Measurements from ENCODE around the gene CYB561. TPM values are rescaled to one million over a fixed set of nuclear protein-coding genes. Genes with fewer than 3 reads are reported as not detected.

CYB561 gene
- total and polyA plus RNA-seq, 9 of the 15 experiments (the other 6 are each of a cell fraction or from before 2014, with no cell fraction given): 4.0 to 30.8 (median 17.4) TPM

DNA sequence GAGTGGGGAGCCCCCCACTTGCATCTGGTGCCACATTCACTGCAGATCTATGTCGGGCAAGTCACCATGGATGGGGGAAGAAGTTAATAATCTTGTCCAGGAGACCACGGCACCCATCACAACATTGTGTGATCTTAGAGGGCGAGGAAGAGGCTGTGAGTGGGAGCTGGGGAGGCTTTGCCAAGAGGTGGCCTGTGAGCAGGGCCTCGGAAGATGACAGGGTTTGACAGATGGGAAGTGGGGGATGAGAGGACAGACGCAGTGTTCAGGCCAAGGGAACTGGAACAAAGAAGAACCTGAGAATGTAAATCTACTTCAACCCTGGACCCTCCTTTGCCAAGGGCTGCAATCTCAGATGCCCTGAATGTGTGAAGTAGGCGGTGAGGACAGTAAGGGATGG is 43.2 kb upstream of the CYB561 start:
- H3K27me3 ChIP-seq (ENCODE audit: control insufficient read depth in 2 of 2, insufficient read depth in 2 of 2, low read length in 2 of 2): peaks cover 47 to 66% of the 10 kb centered on the region in 2 experiments; a peak in 4 of 5 replicates
- no peak for ATAC-seq
- POLR2A ChIA-PET: interaction anchor here (0.7 to 1.1 kb wide), 2 partner anchors 9 to 20 kb away, joined by 3 to 7 read pairs; no protein-coding TSS in a partner anchor

More for the DNA sequence above, 43.2 kb upstream of the CYB561 start:
- no peak overlapping the region for H3K27ac ChIP-seq (ENCODE audit: extremely low read depth, low read depth, low read length)
- DNase-seq (ENCODE audit: extremely low read depth in 1 of 4, low spot score in 3 of 4): no peak
- no peaks in the 10 kb centered on the region for H3K9me1 ChIP-seq (ENCODE audit: control insufficient read depth, insufficient read depth, low read length)
- no peaks in the 10 kb centered on the region for H3K36me3 ChIP-seq (ENCODE audit: control insufficient read depth, insufficient read depth, low read length)
- no peak overlapping the region for H3K4me2 ChIP-seq (ENCODE audit: insufficient read depth, low read length)
- in situ Hi-C loops (cut with MboI) (no loop called here), intact Hi-C loops (cut with micrococcal nuclease) (no loop called here)
- H4K20me1 ChIP-seq (replicated peaks; ENCODE audit: control insufficient read depth, insufficient read depth, low read length): no peaks in the 10 kb centered on the region; the same call in 1 of the 2 replicates
- no peak for FAIRE-seq
- TF ChIP-seq MTA2 (IDR thresholded peaks at IDR 0.05; ENCODE audit: low read depth): no peak
- no peak for TF ChIP-seq PPARD (CRISPR knock-in tag; IDR thresholded peaks at IDR 0.05)
- TF ChIP-seq SP2 (IDR thresholded peaks at IDR 0.05; ENCODE audit: extremely low read depth, low read depth, low read length, poor library complexity, severe bottlenecking): no peak
- TF ChIP-seq NFIC (IDR thresholded peaks at IDR 0.05): no peak
- no peak for TF ChIP-seq MTA1 (IDR thresholded peaks at IDR 0.05; ENCODE audit: borderline replicate concordance)
- no peak for TF ChIP-seq CBX2 (IDR thresholded peaks at IDR 0.05; ENCODE audit: insufficient read depth, low read length, poor library complexity, severe bottlenecking)
- TF ChIP-seq POLR2AphosphoS5 (IDR thresholded peaks at IDR 0.05; ENCODE audit: control insufficient read depth, insufficient read depth, low read depth, low read length): no peak
- TF ChIP-seq TOE1 (IDR thresholded peaks at IDR 0.05; ENCODE audit: borderline replicate concordance): no peak
- TF ChIP-seq TOE1 (CRISPR knock-in tag; IDR thresholded peaks at IDR 0.05; ENCODE audit: borderline replicate concordance, low read depth): no peak
- no peak for TF ChIP-seq XRCC4 (IDR thresholded peaks at IDR 0.05; ENCODE audit: extremely low read depth, insufficient read depth, insufficient read length)
- no peak for TF ChIP-seq SRSF3 (IDR thresholded peaks at IDR 0.05; ENCODE audit: insufficient read depth, low read length)
- TF ChIP-seq CHCHD3 (CRISPR knock-in tag; IDR thresholded peaks at IDR 0.05): no peak
- no peak for TF ChIP-seq KHSRP (IDR thresholded peaks at IDR 0.05)
- TF ChIP-seq ZNF444 (CRISPR knock-in tag; IDR thresholded peaks at IDR 0.05): no peak
- no peak for TF ChIP-seq CCNT2 (IDR thresholded peaks at IDR 0.05; ENCODE audit: borderline replicate concordance, extremely low read depth, insufficient read length, low read depth, low read length)
- no peak for TF ChIP-seq RHOXF2B (CRISPR knock-in tag; conservative IDR thresholded peaks at IDR 0.05)
- no peak for TF ChIP-seq ZNF584 (CRISPR knock-in tag; IDR thresholded peaks at IDR 0.05; ENCODE audit: low read depth)
- H3K79me2 ChIP-seq (ENCODE audit: control insufficient read depth, insufficient read depth, low read length): no peaks in the 10 kb centered on the region
- CTCF ChIA-PET (ENCODE audit: low intra/inter-chr PET ratio): no interaction called here
- no TSS peak for BruUV-seq (replicated peaks)
- no peak overlapping the region for H2AFZ ChIP-seq (ENCODE audit: low read depth, low read length)
- H3K4me3 ChIP-seq: no peak overlapping the region
- H3K9ac ChIP-seq (ENCODE audit: insufficient read depth in 1 of 2, low read depth in 2 of 2, low read length in 2 of 2): no peak overlapping the region
- WGBS (ENCODE audit: insufficient coverage, low coverage, missing lambda C conversion rate): 14% methylated on average over 5 of the region's 6 CpGs
- H3K9me3 ChIP-seq (replicated peaks; ENCODE audit: control insufficient read depth, insufficient read depth, low read depth, low read length): no peaks in the 10 kb centered on the region
- peaks cover 0 to 21% of the 10 kb centered on the region in 2 experiments; a peak in 2 of 5 replicates for H3K4me1 ChIP-seq (replicated peaks in 1 of 2; ENCODE audit: control insufficient read depth in 2 of 2, insufficient read depth in 2 of 2, low read length in 2 of 2)
